ENCODE measurements around the gene HCAR3. TPM values are rescaled to one million over a fixed set of nuclear protein-coding genes. Genes with fewer than 3 reads are reported as not detected.
"Not testable (repeated sequence)": the region's sequence is repeated elsewhere in the genome, so short reads cannot be mapped to it uniquely, and the experiment has no call there.

HCAR3 gene
- not detected for total RNA-seq
- polyA plus RNA-seq = not detected
- 0 reads per million in 6 experiments for total RNA-seq

DNA sequence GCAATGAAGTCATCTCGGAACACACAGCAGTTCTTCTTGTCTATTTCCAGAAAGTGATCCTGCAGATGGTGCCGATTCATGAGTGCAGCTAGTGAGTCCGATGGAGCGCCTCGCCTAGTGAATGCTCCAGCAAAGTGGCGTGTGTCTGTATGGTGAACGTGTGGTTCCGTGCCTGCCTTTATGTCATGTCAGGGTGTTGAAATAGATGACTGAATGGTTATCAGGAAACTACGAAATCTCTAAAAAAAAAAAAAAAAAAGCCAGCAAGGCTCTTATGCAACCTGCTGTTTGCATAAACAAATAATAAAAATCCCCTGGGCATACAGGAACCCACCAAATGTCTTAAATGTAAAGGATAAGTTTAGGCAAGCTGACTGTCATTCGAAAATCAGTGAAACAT lies at the start of gene HCAR3:
Gene HCAR3, minus strand, starts transcription at position 154 of the 400 bp plus-strand sequence. Its CDS starts 74 bp downstream, at position 80.
- H3K36me3 Mint-ChIP-seq, H3K9me3 Mint-ChIP-seq, H3K4me1 Mint-ChIP-seq, H3K27ac Mint-ChIP-seq, ATAC-seq, POLR2A ChIA-PET, DNase-seq, H3K27me3 Mint-ChIP-seq: not testable (repeated sequence)
- peak within 1 kb of the TSS in 1 of 10 donors; percentile 19 for H3K4me3 Mint-ChIP-seq

- Mint-ChIP-seq H3K27ac (peak overlapping the region in 5 of 10 donors; percentile 1 to 29 (median 22)), H3K4me3 (no peak overlapping the region), H3K4me1 (peaks cover 25 to 70% (median 51%) of the 10 kb centered on the region in 4 donors), H3K27me3 (no peaks in the 10 kb centered on the region), H3K36me3 (peaks cover 1 to 81% (median 5%) of the 10 kb centered on the region in 3 donors), H3K9me3 (no peaks in the 10 kb centered on the region)
- POLR2A ChIA-PET = interaction anchor here (0.6 kb wide), 1 partner anchor 13 kb away, joined by 3 read pairs; no protein-coding TSS in a partner anchor
- ATAC-seq (no peak), DNase-seq (no peak)
These were observed 41.0 kb upstream of the HCAR3 start for GRCh38 chr12:122757568-122757967.

DNA sequence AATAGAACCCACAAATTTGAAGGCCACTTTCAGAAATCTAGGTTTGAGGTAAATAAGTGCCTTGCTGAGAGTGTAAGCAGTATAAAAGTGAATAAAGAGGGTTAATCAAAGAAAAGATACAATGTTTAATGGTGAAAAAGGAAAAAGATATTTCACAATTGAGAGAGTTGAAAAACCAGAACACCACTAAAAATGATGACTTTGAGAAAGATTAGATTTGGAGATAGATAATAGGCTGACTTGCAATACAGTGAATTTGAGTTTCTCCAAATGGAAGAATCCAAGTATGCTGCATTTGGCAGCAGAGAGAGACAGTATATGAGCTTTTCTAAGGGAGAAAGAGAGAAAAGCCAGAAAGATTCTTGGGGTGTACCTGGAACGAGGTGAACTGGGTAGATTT lies 38.2 kb upstream of the HCAR3 start:
- H3K36me3 Mint-ChIP-seq = peaks cover 1 to 58% (median 5%) of the 10 kb centered on the region in 3 donors
- no peaks in the 10 kb centered on the region for H3K9me3 Mint-ChIP-seq
- H3K4me1 Mint-ChIP-seq = peaks cover 22 to 68% (median 59%) of the 10 kb centered on the region in 4 donors
- ATAC-seq = no peak
- H3K4me3 Mint-ChIP-seq = peak overlapping the region in 1 of 10 donors; percentile 40
- DNase-seq = no peak
- no peaks in the 10 kb centered on the region for H3K27me3 Mint-ChIP-seq
- POLR2A ChIA-PET = no interaction called here
- peak overlapping the region in 5 of 10 donors; percentile 28 to 96 (median 49) for H3K27ac Mint-ChIP-seq

GRCh38 chr12:122753319-122753650 lies 36.7 kb upstream of the HCAR3 start:
- POLR2A ChIA-PET = interaction anchor here (0.6 to 2.5 kb wide), 13 partner anchors 13 to 479 kb away, joined by 3 to 14 read pairs (median 4); partner anchors contain the start of genes ABCB9, HIP1R, KNTC1 and MPHOSPH9
- Mint-ChIP-seq H3K4me1 (peaks cover 22 to 60% (median 55%) of the 10 kb centered on the region in 4 donors), H3K27ac (peak overlapping the region; percentile 91 to 99 (median 96)), H3K9me3 (no peaks in the 10 kb centered on the region), H3K27me3 (no peaks in the 10 kb centered on the region), H3K4me3 (peak overlapping the region; percentile 87 to 98 (median 96)), H3K36me3 (peaks cover 1 to 47% (median 5%) of the 10 kb centered on the region in 3 donors)
- ATAC-seq (no peak), DNase-seq (peak in 1 of 10 donors; percentile 6)

- POLR2A ChIA-PET = interaction anchor here (0.6 to 2.5 kb wide), 14 partner anchors 13 to 480 kb away, joined by 3 to 14 read pairs (median 5); partner anchors contain the start of genes HIP1R, KNTC1, MPHOSPH9 and RSRC2
- no peaks in the 10 kb centered on the region for H3K27me3 Mint-ChIP-seq
- H3K27ac Mint-ChIP-seq = peak within 1 kb of the TSS; percentile 91 to 99 (median 96)
- peak within 1 kb of the TSS; percentile 87 to 98 (median 96) for H3K4me3 Mint-ChIP-seq
- peaks cover 1 to 42% (median 5%) of the 10 kb centered on the region in 3 donors for H3K36me3 Mint-ChIP-seq
- DNase-seq (peak; percentile 98 to 100 (median 99)), ATAC-seq (peak; percentile 92 to 94)
- H3K9me3 Mint-ChIP-seq = no peaks in the 10 kb centered on the region
- H3K4me1 Mint-ChIP-seq = peaks cover 22 to 56% (median 51%) of the 10 kb centered on the region in 4 donors
These were observed 36.1 kb upstream of the HCAR3 start, which contains the start of gene DENR for GRCh38 chr12:122752464-122753318. Gene DENR, plus strand, starts transcription at chr12:122752824. Its CDS starts 878 bp downstream, at chr12:122753702.

DNA sequence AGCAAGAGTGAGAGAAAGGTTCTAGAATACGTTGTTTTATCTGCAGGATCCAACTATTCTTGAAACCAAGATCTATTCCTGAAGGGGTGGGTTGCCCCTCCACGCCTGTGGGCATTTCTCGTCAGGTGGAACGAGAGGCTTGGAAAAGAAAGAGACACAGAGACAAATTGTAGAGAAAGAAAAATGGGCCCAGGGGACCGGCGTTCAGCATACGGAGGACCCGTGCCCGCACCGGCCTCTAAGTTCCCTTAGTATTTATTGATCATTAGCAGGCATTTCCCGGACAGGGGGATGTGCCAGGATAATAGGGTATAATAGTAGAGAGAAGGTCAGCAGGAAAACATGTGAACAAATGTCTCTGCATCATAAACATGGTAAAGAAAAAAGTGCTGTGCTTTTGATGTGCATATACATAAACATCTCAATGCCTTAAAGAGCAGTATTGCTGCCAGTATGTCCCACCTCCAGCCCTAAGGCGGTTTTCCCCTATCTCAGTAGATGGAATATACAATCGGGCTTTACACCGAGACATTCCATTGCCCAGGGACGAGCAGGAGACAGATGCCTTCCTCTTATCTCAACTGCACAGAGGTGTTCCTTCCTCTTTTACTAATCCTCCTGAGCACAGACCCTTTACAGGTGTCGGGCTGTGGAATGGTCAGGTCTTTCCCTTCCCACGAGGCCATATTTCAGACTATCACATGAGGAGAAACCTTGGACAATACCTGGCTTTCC lies 34.3 kb upstream of the HCAR3 start:
- DNase-seq, H3K9me3 Mint-ChIP-seq, ATAC-seq, POLR2A ChIA-PET, H3K27me3 Mint-ChIP-seq: not testable (repeated sequence)
- Mint-ChIP-seq H3K36me3 (peaks cover 0 to 24% (median 1%) of the 10 kb centered on the region in 3 donors), H3K4me3 (peak overlapping the region in 9 of 10 donors; percentile 68 to 98 (median 96)), H3K27ac (peak overlapping the region in 9 of 10 donors; percentile 83 to 99 (median 91)), H3K4me1 (peaks cover 14 to 39% (median 36%) of the 10 kb centered on the region in 4 donors)

GRCh38 chr12:122749569-122750332 lies 33.1 kb upstream of the HCAR3 start:
- POLR2A ChIA-PET = no interaction called here
- no peaks in the 10 kb centered on the region for H3K9me3 Mint-ChIP-seq
- peaks cover 0 to 14% (median 1%) of the 10 kb centered on the region in 3 donors for H3K36me3 Mint-ChIP-seq
- H3K27ac Mint-ChIP-seq = peak overlapping the region in 4 of 10 donors; percentile 13 to 58 (median 32)
- H3K27me3 Mint-ChIP-seq = no peaks in the 10 kb centered on the region
- DNase-seq (no peak), ATAC-seq (no peak)
- peaks cover 10 to 30% (median 29%) of the 10 kb centered on the region in 4 donors for H3K4me1 Mint-ChIP-seq
- H3K4me3 Mint-ChIP-seq = peak overlapping the region in 1 of 10 donors; percentile 56

GRCh38 chr12:122747224-122748135 lies 30.9 kb upstream of the HCAR3 start:
- no peaks in the 10 kb centered on the region for H3K27me3 Mint-ChIP-seq
- peaks cover 0 to 10% (median 8%) of the 10 kb centered on the region in 4 donors for H3K4me1 Mint-ChIP-seq
- no peak overlapping the region for H3K4me3 Mint-ChIP-seq
- DNase-seq (no peak), ATAC-seq (no peak)
- H3K9me3 Mint-ChIP-seq = no peaks in the 10 kb centered on the region
- POLR2A ChIA-PET = no interaction called here
- no peaks in the 10 kb centered on the region for H3K36me3 Mint-ChIP-seq
- H3K27ac Mint-ChIP-seq = no peak overlapping the region

- Mint-ChIP-seq H3K4me3 (no peak overlapping the region), H3K36me3 (no peaks in the 10 kb centered on the region), H3K9me3 (no peaks in the 10 kb centered on the region), H3K4me1 (no peaks in the 10 kb centered on the region), H3K27me3 (no peaks in the 10 kb centered on the region), H3K27ac (no peak overlapping the region)
- POLR2A ChIA-PET = interaction anchor here (0.7 kb wide), 1 partner anchor 102 kb away, joined by 5 read pairs; no protein-coding TSS in a partner anchor
- ATAC-seq = no peak
- DNase-seq = no peak
These were observed 27.4 kb upstream of the HCAR3 start for GRCh38 chr12:122743895-122744525.

GRCh38 chr12:122740351-122740750 lies 23.7 kb upstream of the HCAR3 start:
- POLR2A ChIA-PET = no interaction called here

GRCh38 chr12:122738571-122738970 lies 22.0 kb upstream of the HCAR3 start:
- no peaks in the 10 kb centered on the region for H3K9me3 Mint-ChIP-seq
- H3K27ac Mint-ChIP-seq = no peak overlapping the region
- no peaks in the 10 kb centered on the region for H3K36me3 Mint-ChIP-seq
- DNase-seq = no peak
- no peaks in the 10 kb centered on the region for H3K27me3 Mint-ChIP-seq
- H3K4me1 Mint-ChIP-seq = peaks cover 0 to 9% (median 0%) of the 10 kb centered on the region in 4 donors
- POLR2A ChIA-PET = no interaction called here
- ATAC-seq = no peak
- no peak overlapping the region for H3K4me3 Mint-ChIP-seq

More at GRCh38 chr12:122740351-122740750, 23.7 kb upstream of the HCAR3 start:
- Mint-ChIP-seq H3K36me3 (no peaks in the 10 kb centered on the region), H3K9me3 (no peaks in the 10 kb centered on the region), H3K4me3 (no peak overlapping the region), H3K4me1 (peaks cover 0 to 3% (median 0%) of the 10 kb centered on the region in 4 donors), H3K27ac (peak overlapping the region in 1 of 10 donors; percentile 66), H3K27me3 (no peaks in the 10 kb centered on the region)
- DNase-seq (no peak), ATAC-seq (no peak)

Measured in naive thymus-derived CD8-positive, alpha-beta T cell (primary cell).